Measurements from ENCODE around the gene RASAL2.

Gene RASAL2

GRCh38 chr1:178330153-178330552 lies 236.2 kb downstream of the RASAL2 start:
- no peaks in the 10 kb centered on the region for H3K9me3 ChIP-seq
- H3K27me3 ChIP-seq, result no peaks in the 10 kb centered on the region
- H3K27ac ChIP-seq, result no peak overlapping the region
- no peak for TF ChIP-seq CTCF (IDR thresholded peaks at IDR 0.05)
- no peaks in the 10 kb centered on the region for H3K36me3 ChIP-seq
- H3K4me1 ChIP-seq (ENCODE audit: control insufficient read depth in 1 of 2, insufficient read depth in 1 of 2, low read depth in 1 of 2, low read length in 1 of 2), result no peaks in the 10 kb centered on the region
- no peak overlapping the region for H3K4me3 ChIP-seq (ENCODE audit: low read depth in 1 of 2, low read length in 1 of 2)

GRCh38 chr1:178330848-178331497 lies 237.1 kb downstream of the RASAL2 start:
- H3K27ac ChIP-seq, result no peak overlapping the region
- no peaks in the 10 kb centered on the region for H3K27me3 ChIP-seq
- H3K36me3 ChIP-seq, result no peaks in the 10 kb centered on the region
- TF ChIP-seq CTCF (IDR thresholded peaks at IDR 0.05), result no peak
- H3K9me3 ChIP-seq, result no peaks in the 10 kb centered on the region
- H3K4me1 ChIP-seq (ENCODE audit: control insufficient read depth in 1 of 2, insufficient read depth in 1 of 2, low read depth in 1 of 2, low read length in 1 of 2), result no peaks in the 10 kb centered on the region
- H3K4me3 ChIP-seq (ENCODE audit: low read depth in 1 of 2, low read length in 1 of 2), result no peak overlapping the region

- TF ChIP-seq CTCF (IDR thresholded peaks at IDR 0.05), result no peak
- no peaks in the 10 kb centered on the region for H3K27me3 ChIP-seq
- H3K27ac ChIP-seq, result no peak overlapping the region
- H3K9me3 ChIP-seq, result no peaks in the 10 kb centered on the region
- no peaks in the 10 kb centered on the region for H3K4me1 ChIP-seq (ENCODE audit: control insufficient read depth in 1 of 2, insufficient read depth in 1 of 2, low read depth in 1 of 2, low read length in 1 of 2)
- H3K36me3 ChIP-seq, result no peaks in the 10 kb centered on the region
- no peak overlapping the region for H3K4me3 ChIP-seq (ENCODE audit: low read depth in 1 of 2, low read length in 1 of 2)
Measured at GRCh38 chr1:178335426-178335825, 241.5 kb downstream of the RASAL2 start.

GRCh38 chr1:178337091-178337706 lies 243.3 kb downstream of the RASAL2 start:
- no peak overlapping the region for H3K4me3 ChIP-seq (ENCODE audit: low read depth in 1 of 2, low read length in 1 of 2)
- no peak overlapping the region for H3K27ac ChIP-seq
- TF ChIP-seq CTCF (IDR thresholded peaks at IDR 0.05), result no peak
- H3K9me3 ChIP-seq, result no peaks in the 10 kb centered on the region
- H3K36me3 ChIP-seq, result no peaks in the 10 kb centered on the region
- no peaks in the 10 kb centered on the region for H3K4me1 ChIP-seq (ENCODE audit: control insufficient read depth in 1 of 2, insufficient read depth in 1 of 2, low read depth in 1 of 2, low read length in 1 of 2)
- no peaks in the 10 kb centered on the region for H3K27me3 ChIP-seq

- Histone ChIP-seq H3K4me3 (ENCODE audit: low read depth in 1 of 2, low read length in 1 of 2) (no peak overlapping the region), H3K27ac (no peak overlapping the region), H3K27me3 (no peaks in the 10 kb centered on the region), H3K4me1 (ENCODE audit: control insufficient read depth in 1 of 2, insufficient read depth in 1 of 2, low read depth in 1 of 2, low read length in 1 of 2) (no peaks in the 10 kb centered on the region), H3K36me3 (no peaks in the 10 kb centered on the region), H3K9me3 (no peaks in the 10 kb centered on the region)
- TF ChIP-seq CTCF (IDR thresholded peaks at IDR 0.05), result no peak
Measured at GRCh38 chr1:178339834-178340233, 245.9 kb downstream of the RASAL2 start.

All from neutrophil (primary cell).